Right cardiac atrium (tissue), 5 donors: ENCODE results near the gene ATP11A. TPM values are rescaled to one million over a fixed set of nuclear protein-coding genes. Genes with fewer than 3 reads are reported as not detected.

ENCODE experiments used
- ATAC-seq, 2 donors: fragments of 200-7000 bp; cut with Tn5 transposase; one replicate each; pipeline versions ENCODE4 v1.8.0 to v1.9.1; 2020; ENCODE audit warnings: moderate library complexity in 2 of 2, mild to moderate bottlenecking in 1 of 2
- DNase-seq, 3 donors: peaks; one replicate each; pipeline ENCODE4 v3.0.0-alpha.2; 2020
- H3K27ac ChIP-seq: one replicate; pipeline ENCODE4 v1.5.1; 2013; ENCODE audit warnings: mild to moderate bottlenecking, low read length, control low read depth, moderate library complexity
- H3K27me3 ChIP-seq: one replicate; pipeline ENCODE4 v1.6.1; 2013; ENCODE audit not compliant: control insufficient read depth, insufficient read depth
- H3K4me1 ChIP-seq: one replicate; pipeline ENCODE4 v1.6.1; 2013; ENCODE audit warnings: low read length; ENCODE audit not compliant: control insufficient read depth, insufficient read depth
- H3K4me3 ChIP-seq: one replicate; pipeline ENCODE4 v1.5.1; 2013; ENCODE audit warnings: low read length, control low read depth
- H3K9me3 ChIP-seq: one replicate; pipeline ENCODE4 v1.6.1; 2013; ENCODE audit warnings: low read length; ENCODE audit not compliant: control insufficient read depth
- WGBS: extraction: QIAGEN DNeasy Blood & Tissue Kit; methylation state at CpG from one replicate; pipeline ENCODE4 v1.1.7; 2013; 5-methylcytosine and 5-hydroxymethylcytosine counted together
- intact Hi-C, 4 donors: fragments of 100-400 bp; cut with DNase I; formaldehyde crosslinking; loops; one replicate each; pipeline versions ENCODE4 v1.11.0 to v1.14.0; 2022 to 2023
- polyA plus RNA-seq: library from polyadenylated mRNA; stranded (reverse); fragments of 200-250 nt; gene quantifications from one replicate; pipeline ENCODE4 v1.2.3, GENCODE V29; 2013
- total RNA-seq, 4 donors: library from RNA; stranded (reverse); fragmentation: NEBNext Ultra II Directional; extraction: Animal tissue kit (Norgen Biotek cat#: 25700); gene quantifications; one replicate each; pipeline ENCODE4 v1.2.1, GENCODE V29; 2021
- donor health status: healthy with polysubstance abuse.
- donor health status: DM: no; HTN: yes; CAD: no.
- donor health status: DM: no; HTN: no; CAD: no.
- donor health status: DM: no; HTN: yes; CAD: no; lungs with severe emphysema.
- donor health status: DM: yes; HTN: yes; CAD: no.

Gene ATP11A
- total and polyA plus RNA-seq, 5 donors = 19.5 to 100 (median 83.4) TPM

GRCh38 chr13:112899281-112900225 is 209.7 kb downstream of the ATP11A start:
- no peak overlapping the region for H3K4me3 ChIP-seq
- 87% methylated on average over 29 of the region's 29 CpGs for WGBS
- H3K27ac ChIP-seq = no peak overlapping the region
- no peaks in the 10 kb centered on the region for H3K4me1 ChIP-seq
- intact Hi-C loops = no loop called here
- ATAC-seq = no peak
- H3K9me3 ChIP-seq = no peaks in the 10 kb centered on the region
- no peaks in the 10 kb centered on the region for H3K27me3 ChIP-seq
- DNase-seq = peak in 1 of 3 donors; percentile 41

- WGBS = 93% methylated on average over 9 of the region's 9 CpGs
- Histone ChIP-seq H3K27me3 (no peaks in the 10 kb centered on the region), H3K4me3 (no peak overlapping the region), H3K9me3 (no peaks in the 10 kb centered on the region), H3K4me1 (no peaks in the 10 kb centered on the region), H3K27ac (no peak overlapping the region)
- intact Hi-C loops = no loop called here
- ATAC-seq = no peak
- peak in 1 of 3 donors; percentile 15 for DNase-seq
Observed at GRCh38 chr13:112900226-112900600, 210.4 kb downstream of the ATP11A start.

- Histone ChIP-seq H3K9me3 (no peaks in the 10 kb centered on the region), H3K4me3 (no peak overlapping the region), H3K27ac (no peak overlapping the region), H3K4me1 (no peaks in the 10 kb centered on the region), H3K27me3 (no peaks in the 10 kb centered on the region)
- DNase-seq (peak in 1 of 3 donors; percentile 40), ATAC-seq (no peak)
- intact Hi-C loops = no loop called here
- WGBS = 92% methylated on average over 8 of the region's 8 CpGs
Observed at GRCh38 chr13:112900691-112901091, 210.9 kb downstream of the ATP11A start.

GRCh38 chr13:112902101-112902651 is 212.3 kb downstream of the ATP11A start:
- DNase-seq (peak in 1 of 3 donors; percentile 24), ATAC-seq (no peak)
- H3K4me1 ChIP-seq = no peaks in the 10 kb centered on the region
- no peak overlapping the region for H3K4me3 ChIP-seq
- no peaks in the 10 kb centered on the region for H3K9me3 ChIP-seq
- no peak overlapping the region for H3K27ac ChIP-seq
- intact Hi-C loops = no loop called here
- WGBS = 74% methylated on average over 14 of the region's 14 CpGs
- no peaks in the 10 kb centered on the region for H3K27me3 ChIP-seq

- Histone ChIP-seq H3K9me3 (no peaks in the 10 kb centered on the region), H3K4me3 (no peak overlapping the region), H3K4me1 (no peaks in the 10 kb centered on the region), H3K27me3 (no peaks in the 10 kb centered on the region), H3K27ac (no peak overlapping the region)
- 82% methylated on average over 2 of the region's 2 CpGs for WGBS
- DNase-seq (peak in 1 of 3 donors; percentile 30), ATAC-seq (no peak)
- intact Hi-C loops = no loop called here
Observed at GRCh38 chr13:112902669-112903068, 212.8 kb downstream of the ATP11A start.

- intact Hi-C loops = no loop called here
- Histone ChIP-seq H3K27ac (no peak overlapping the region), H3K4me1 (no peaks in the 10 kb centered on the region)
Observed at GRCh38 chr13:112903071-112903577, 213.3 kb downstream of the ATP11A start.

GRCh38 chr13:112903606-112904195 is 213.9 kb downstream of the ATP11A start:
- no peaks in the 10 kb centered on the region for H3K9me3 ChIP-seq
- 96% methylated on average over 19 of the region's 19 CpGs for WGBS
- H3K4me1 ChIP-seq = no peaks in the 10 kb centered on the region
- intact Hi-C loops = no loop called here
- no peak overlapping the region for H3K4me3 ChIP-seq
- no peaks in the 10 kb centered on the region for H3K27me3 ChIP-seq
- no peak for ATAC-seq
- H3K27ac ChIP-seq = no peak overlapping the region
- no peak for DNase-seq

More at GRCh38 chr13:112903071-112903577, 213.3 kb downstream of the ATP11A start:
- H3K4me3 ChIP-seq = no peak overlapping the region
- H3K9me3 ChIP-seq = no peaks in the 10 kb centered on the region
- no peaks in the 10 kb centered on the region for H3K27me3 ChIP-seq
- peak in 1 of 3 donors; percentile 17 for DNase-seq
- WGBS = 93% methylated on average over 8 of the region's 8 CpGs
- ATAC-seq = no peak

- DNase-seq (peak in 1 of 3 donors; percentile 24), ATAC-seq (no peak)
- intact Hi-C loops = no loop called here
- 94% methylated on average over 13 of the region's 13 CpGs for WGBS
- Histone ChIP-seq H3K4me3 (no peak overlapping the region), H3K4me1 (no peaks in the 10 kb centered on the region), H3K27me3 (no peaks in the 10 kb centered on the region), H3K9me3 (no peaks in the 10 kb centered on the region), H3K27ac (no peak overlapping the region)
Observed at GRCh38 chr13:112904436-112904960, 214.7 kb downstream of the ATP11A start.

GRCh38 chr13:112905086-112905485 is 215.2 kb downstream of the ATP11A start:
- Histone ChIP-seq H3K9me3 (no peaks in the 10 kb centered on the region), H3K4me3 (no peak overlapping the region), H3K27ac (no peak overlapping the region), H3K4me1 (no peaks in the 10 kb centered on the region), H3K27me3 (no peaks in the 10 kb centered on the region)
- 97% methylated on average over 9 of the region's 9 CpGs for WGBS
- DNase-seq (no peak), ATAC-seq (no peak)
- intact Hi-C loops = no loop called here

GRCh38 chr13:112905619-112905989 is 215.8 kb downstream of the ATP11A start:
- Histone ChIP-seq H3K4me3 (no peak overlapping the region), H3K4me1 (no peaks in the 10 kb centered on the region), H3K27me3 (no peaks in the 10 kb centered on the region), H3K9me3 (no peaks in the 10 kb centered on the region), H3K27ac (no peak overlapping the region)
- ATAC-seq (no peak), DNase-seq (no peak)
- intact Hi-C loops = no loop called here
- 91% methylated on average over 5 of the region's 5 CpGs for WGBS
